Prostate gland (tissue), 2 donors: ENCODE results near the gene APOL2. TPM values are rescaled to one million over a fixed set of nuclear protein-coding genes. Genes with fewer than 3 reads are reported as not detected.
A peak's percentile ranks its signal among the peaks of the same experiment; 100 is the strongest.

ENCODE experiments used
- DNase-seq: peaks from one replicate; pipeline ENCODE4 v3.0.0-alpha.2; 2019; ENCODE audit warnings: low spot score
- H3K27ac ChIP-seq, 2 donors: fragments of 200-600 bp; sonication (generic); 2 replicates each; pipeline ENCODE4 v1.5.1; 2017 to 2019
- H3K27me3 ChIP-seq: fragments of 200-600 bp; sonication (generic); replicated peaks from 2 replicates; pipeline ENCODE4 v1.5.1; 2019; ENCODE audit not compliant: insufficient read depth
- H3K36me3 ChIP-seq, 2 donors: fragments of 200-600 bp; sonication (generic); 1 replicate in 1 of 2; 2 replicates in 1 of 2; pipeline versions ENCODE4 v1.5.1 to v1.8.1; 2017 to 2019
- H3K4me1 ChIP-seq: fragments of 200-600 bp; sonication (generic); replicated peaks from 2 replicates; pipeline ENCODE4 v1.5.1; 2019
- H3K4me3 ChIP-seq, 2 donors: fragments of 200-600 bp; sonication (generic); 2 replicates each; pipeline ENCODE4 v1.5.1; 2017 to 2019
- H3K9me3 ChIP-seq: fragments of 200-600 bp; sonication (generic); 2 replicates; pipeline ENCODE4 v1.5.1; 2017
- POLR2A ChIP-seq: fragments of 450-650 bp; IDR thresholded peaks from one replicate; pipeline ENCODE4 v1.6.1; 2016; ENCODE audit warnings: antibody characterized with exemption, mild to moderate bottlenecking
- POLR2AphosphoS5 ChIP-seq: sonication (generic); formaldehyde crosslinking; IDR thresholded peaks from one replicate; pipeline ENCODE4 v1.6.1; 2017; ENCODE audit warnings: antibody characterized with exemption
- WGBS: methylation state at CpG from one replicate; pipeline ENCODE4 v1.1.5; 2018; 5-methylcytosine and 5-hydroxymethylcytosine counted together
- intact Hi-C: fragments of 100-400 bp; cut with DNase I; formaldehyde crosslinking; loops from one replicate; pipeline ENCODE4 v1.14.2; 2022
- total RNA-seq, 2 donors: library from RNA; depleted of rRNA; stranded (reverse); fragments of >200 nt; gene quantifications; one replicate each; pipeline ENCODE4 v1.1.0, GENCODE V29; 2016
- TF ChIP-seq, protein P1 (sequence below), 4 experiments: fragments of 200-600 bp in 2 of 4; fragments of 450-650 bp in 2 of 4; sonication (generic) in 2 of 4; IDR thresholded peaks; 1 replicate in 3 of 4; 2 replicates in 1 of 4; pipeline ENCODE4 v1.5.1; 2016 to 2019; ENCODE audit warnings: antibody characterized with exemption in 4 of 4, mild to moderate bottlenecking in 2 of 4, moderate library complexity in 2 of 4

Gene APOL2
- total RNA-seq, 2 donors from 2014 or later, result 35.2 to 64.1 TPM

DNA sequence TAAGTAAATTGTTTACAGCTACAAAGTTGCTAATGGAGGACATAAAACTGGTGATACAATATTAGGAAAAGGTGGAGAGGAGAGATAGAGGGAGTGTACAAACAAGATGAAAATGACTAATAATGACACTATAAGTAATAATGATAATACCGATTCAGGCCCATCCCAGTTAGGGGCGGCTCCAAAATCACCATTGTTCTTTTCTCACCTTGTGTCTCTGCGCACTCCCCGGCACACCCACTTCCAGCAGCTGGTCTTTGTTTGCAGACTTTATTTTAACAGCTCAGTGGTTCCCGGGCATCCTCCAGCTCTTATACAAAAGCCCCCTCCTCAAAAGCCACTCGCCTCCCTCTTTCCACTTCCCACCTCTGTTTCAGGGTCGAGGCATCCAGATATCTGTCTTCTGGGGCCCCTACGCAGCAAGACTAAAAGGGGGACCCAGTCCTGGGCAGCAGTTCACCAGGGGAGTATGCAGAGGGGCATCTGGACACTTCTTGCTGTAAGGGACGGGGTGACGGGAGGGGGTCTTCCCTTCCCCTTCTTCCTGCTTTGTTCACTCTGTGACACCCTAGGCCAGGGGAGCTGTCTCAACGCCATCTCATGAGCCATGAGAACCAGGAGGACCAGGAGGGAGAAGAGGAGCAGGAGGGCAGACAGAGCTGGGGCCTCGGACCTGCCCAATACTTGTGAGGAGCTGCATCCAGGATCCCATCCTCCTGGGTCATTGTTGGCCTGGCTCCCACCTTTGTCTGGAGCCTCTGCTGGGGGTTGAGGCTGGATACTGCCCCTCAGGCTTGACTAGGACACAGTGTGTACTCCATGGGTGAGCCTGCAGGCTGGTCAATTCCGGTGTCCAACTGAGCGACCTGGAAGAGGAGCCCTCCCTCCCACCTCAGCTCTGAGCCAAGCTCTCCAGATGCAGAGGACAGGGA, 2.7 kb downstream of the APOL2 start:
- H3K9me3 ChIP-seq, result no peaks in the 10 kb centered on the region
- peaks cover 17% of the 10 kb centered on the region for H3K4me1 ChIP-seq
- TF ChIP-seq, protein P1, sequence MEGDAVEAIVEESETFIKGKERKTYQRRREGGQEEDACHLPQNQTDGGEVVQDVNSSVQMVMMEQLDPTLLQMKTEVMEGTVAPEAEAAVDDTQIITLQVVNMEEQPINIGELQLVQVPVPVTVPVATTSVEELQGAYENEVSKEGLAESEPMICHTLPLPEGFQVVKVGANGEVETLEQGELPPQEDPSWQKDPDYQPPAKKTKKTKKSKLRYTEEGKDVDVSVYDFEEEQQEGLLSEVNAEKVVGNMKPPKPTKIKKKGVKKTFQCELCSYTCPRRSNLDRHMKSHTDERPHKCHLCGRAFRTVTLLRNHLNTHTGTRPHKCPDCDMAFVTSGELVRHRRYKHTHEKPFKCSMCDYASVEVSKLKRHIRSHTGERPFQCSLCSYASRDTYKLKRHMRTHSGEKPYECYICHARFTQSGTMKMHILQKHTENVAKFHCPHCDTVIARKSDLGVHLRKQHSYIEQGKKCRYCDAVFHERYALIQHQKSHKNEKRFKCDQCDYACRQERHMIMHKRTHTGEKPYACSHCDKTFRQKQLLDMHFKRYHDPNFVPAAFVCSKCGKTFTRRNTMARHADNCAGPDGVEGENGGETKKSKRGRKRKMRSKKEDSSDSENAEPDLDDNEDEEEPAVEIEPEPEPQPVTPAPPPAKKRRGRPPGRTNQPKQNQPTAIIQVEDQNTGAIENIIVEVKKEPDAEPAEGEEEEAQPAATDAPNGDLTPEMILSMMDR (IDR thresholded peaks at IDR 0.05), result no peak
- TF ChIP-seq POLR2A (no peak), POLR2AphosphoS5 (no peak)
- H3K36me3 ChIP-seq, result no peaks in the 10 kb centered on the region
- intact Hi-C loops, result loop anchor here (5.0 to 10.0 kb wide), 2 partner anchors 46 to 82 kb away; no protein-coding TSS in a partner anchor
- no peak overlapping the region for H3K4me3 ChIP-seq
- H3K27ac ChIP-seq, result peak overlapping the region; percentile 89 to 95
- WGBS, result 72% methylated on average over 14 of the region's 14 CpGs
- no peaks in the 10 kb centered on the region for H3K27me3 ChIP-seq
- no peak for DNase-seq

DNA sequence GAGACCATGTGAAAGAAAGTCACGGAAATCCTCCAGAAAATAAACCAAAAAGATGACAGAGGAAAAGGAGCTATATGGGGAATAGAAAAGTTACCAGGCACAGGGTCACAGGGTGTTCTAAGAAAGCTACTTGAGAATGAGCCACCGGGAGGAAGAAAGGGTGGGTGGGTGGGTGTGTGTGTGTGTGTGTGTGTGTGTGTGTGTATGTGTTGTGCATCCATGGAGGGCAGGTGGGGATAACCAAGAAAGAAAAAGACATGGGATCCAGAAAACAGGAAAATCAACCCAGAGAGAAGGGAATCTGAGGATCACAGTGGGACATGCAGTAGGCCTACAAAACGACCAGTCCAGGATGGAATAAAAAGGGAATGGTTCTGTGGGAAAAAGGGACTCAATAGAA, 3.7 kb downstream of the APOL2 start:
- intact Hi-C loops, result loop anchor here (5.0 to 10.0 kb wide), 2 partner anchors 47 to 81 kb away; no protein-coding TSS in a partner anchor
- Histone ChIP-seq H3K27me3 (no peaks in the 10 kb centered on the region), H3K36me3 (no peaks in the 10 kb centered on the region), H3K4me3 (no peak overlapping the region), H3K27ac (peak overlapping the region in 1 of 2 donors; percentile 95), H3K4me1 (peaks cover 17% of the 10 kb centered on the region), H3K9me3 (no peaks in the 10 kb centered on the region)
- no peak for DNase-seq
- TF ChIP-seq POLR2A (no peak), POLR2AphosphoS5 (no peak)
- TF ChIP-seq, protein P1 (IDR thresholded peaks at IDR 0.05), result no peak
- 82% methylated on average over 3 of the region's 3 CpGs for WGBS

DNA sequence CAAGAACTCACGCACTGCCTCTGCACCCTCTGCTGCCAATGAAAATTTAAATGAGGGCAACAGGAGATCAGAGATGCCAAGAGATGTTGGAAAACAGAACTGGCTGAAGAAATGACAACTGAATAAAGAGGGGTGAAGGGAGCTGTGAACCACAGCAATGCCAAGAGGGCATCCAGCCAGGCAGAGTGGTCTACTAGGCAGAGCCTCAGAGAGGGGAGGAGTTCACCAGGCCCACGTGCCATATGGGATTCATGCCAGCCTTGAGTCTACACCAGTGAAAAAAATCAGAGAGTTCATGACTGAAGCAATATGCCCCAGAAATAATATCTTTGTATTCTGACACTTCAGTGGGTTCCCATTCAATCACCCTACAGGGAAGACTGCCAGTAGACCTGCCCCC, 4.4 kb downstream of the APOL2 start:
- DNase-seq, result no peak
- 64% methylated on average over 2 of the region's 2 CpGs for WGBS
- H3K4me3 ChIP-seq, result no peak overlapping the region

DNA sequence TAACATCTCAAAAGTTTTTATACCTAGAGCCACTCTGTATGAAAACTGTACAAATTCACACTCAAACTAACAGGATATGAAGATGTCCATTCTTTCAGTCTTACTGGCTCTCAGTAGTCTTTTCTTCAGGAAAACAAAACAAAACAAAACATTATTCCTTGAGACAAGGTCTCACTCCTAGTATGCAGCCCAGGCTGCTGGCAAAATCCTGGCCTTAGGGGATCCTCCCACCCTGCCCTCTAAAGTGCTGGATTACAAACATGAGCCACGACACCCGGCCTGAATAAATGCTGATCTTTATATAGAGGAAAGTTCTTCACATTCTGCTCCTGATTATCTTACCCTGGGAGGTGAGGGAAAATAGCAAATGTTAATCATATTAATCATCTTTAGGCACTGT, 5.1 kb downstream of the APOL2 start:
- H3K36me3 ChIP-seq, result no peaks in the 10 kb centered on the region
- TF ChIP-seq POLR2A (no peak), POLR2AphosphoS5 (no peak)
- TF ChIP-seq, protein P1 (IDR thresholded peaks at IDR 0.05), result no peak
- WGBS, result 38% methylated on average over 2 of the region's 2 CpGs
- no peaks in the 10 kb centered on the region for H3K27me3 ChIP-seq
- intact Hi-C loops, result loop anchor here (10.0 kb wide), 1 partner anchor 79 kb away; no protein-coding TSS in a partner anchor
- DNase-seq, result no peak
- peaks cover 17% of the 10 kb centered on the region for H3K4me1 ChIP-seq
- H3K27ac ChIP-seq, result peak overlapping the region in 1 of 2 donors; percentile 11
- H3K4me3 ChIP-seq, result no peak overlapping the region
- no peaks in the 10 kb centered on the region for H3K9me3 ChIP-seq

More for the DNA sequence above, 4.4 kb downstream of the APOL2 start:
- H3K9me3 ChIP-seq, result no peaks in the 10 kb centered on the region
- no peak overlapping the region for H3K27ac ChIP-seq
- no peaks in the 10 kb centered on the region for H3K36me3 ChIP-seq
- intact Hi-C loops, result loop anchor here (5.0 to 10.0 kb wide), 2 partner anchors 47 to 80 kb away; no protein-coding TSS in a partner anchor
- H3K4me1 ChIP-seq, result peaks cover 17% of the 10 kb centered on the region
- no peaks in the 10 kb centered on the region for H3K27me3 ChIP-seq
- TF ChIP-seq POLR2AphosphoS5 (no peak), POLR2A (no peak)
- TF ChIP-seq, protein P1 (IDR thresholded peaks at IDR 0.05), result no peak
